Measurements from ENCODE around the gene SELENOK.

DNA sequence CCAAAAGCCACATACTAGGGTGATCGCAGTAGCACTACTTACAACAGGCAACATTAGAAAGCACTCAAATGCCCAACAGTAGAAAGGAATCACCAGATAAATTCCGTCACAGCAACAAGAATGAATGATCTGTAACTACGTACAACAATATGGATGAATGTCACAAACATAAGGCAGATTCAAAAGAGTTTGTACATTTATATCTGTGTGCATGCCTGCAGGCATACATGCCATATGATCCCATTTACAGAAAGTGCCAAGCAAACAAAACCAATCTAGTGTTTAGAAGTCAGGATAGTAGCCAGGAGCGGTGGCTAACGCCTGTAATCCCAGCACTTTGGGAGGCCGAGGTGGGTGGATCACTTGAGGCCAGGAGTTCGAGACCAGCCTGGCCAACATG lies 41.7 kb downstream of the SELENOK start:
- TF ChIP-seq POLR2A (IDR thresholded peaks at IDR 0.05; ENCODE audit: low read length), result no peak
- no peak for TF ChIP-seq GATA1 (IDR thresholded peaks at IDR 0.05; ENCODE audit: low read depth, low read length)

Data from erythroblast (primary cell).